ENCODE measurements around the gene SEC14L2. TPM values are rescaled to one million over a fixed set of nuclear protein-coding genes. Genes with fewer than 3 reads are reported as not detected.

The SEC14L2 gene
- total and polyA plus RNA-seq, 4 donors, result 6.5 to 110 (median 49.6) TPM

DNA sequence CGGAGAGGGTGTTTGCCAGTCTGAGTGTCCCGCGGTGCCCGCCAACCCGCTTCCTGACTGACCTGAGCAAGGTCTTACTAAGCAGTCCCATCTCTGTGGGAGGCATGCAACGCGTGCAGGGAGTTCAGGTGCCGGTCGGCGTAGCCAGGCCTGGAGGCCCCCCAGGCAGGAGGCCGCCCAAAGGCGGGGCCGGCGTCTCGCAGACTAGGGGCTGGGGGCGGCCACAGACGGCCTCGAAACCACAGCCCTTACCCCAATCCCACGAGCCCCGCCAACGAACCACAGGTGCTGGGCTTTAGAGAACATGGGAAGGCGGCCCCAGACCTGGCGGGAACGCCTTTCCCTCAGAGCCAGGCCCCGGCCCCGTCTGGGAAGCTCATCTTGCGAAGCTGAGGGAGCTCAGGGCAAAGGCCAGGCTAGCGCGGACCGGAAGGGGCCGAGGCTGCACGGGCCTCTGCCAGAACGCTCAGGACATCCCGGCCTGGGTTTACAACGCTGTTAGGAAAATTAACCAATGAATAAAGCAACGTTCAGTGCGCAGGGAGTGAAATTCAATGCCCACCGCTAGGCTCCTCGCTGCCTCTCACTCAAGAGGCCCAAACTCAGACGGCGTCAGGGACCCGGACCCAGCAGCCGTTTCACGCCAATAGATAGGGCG lies 26.6 kb downstream of the SEC14L2 start:
- under 1% methylated on average over 45 of the region's 45 CpGs for WGBS
- no peak for DNase-seq (ENCODE audit: low spot score)

DNA sequence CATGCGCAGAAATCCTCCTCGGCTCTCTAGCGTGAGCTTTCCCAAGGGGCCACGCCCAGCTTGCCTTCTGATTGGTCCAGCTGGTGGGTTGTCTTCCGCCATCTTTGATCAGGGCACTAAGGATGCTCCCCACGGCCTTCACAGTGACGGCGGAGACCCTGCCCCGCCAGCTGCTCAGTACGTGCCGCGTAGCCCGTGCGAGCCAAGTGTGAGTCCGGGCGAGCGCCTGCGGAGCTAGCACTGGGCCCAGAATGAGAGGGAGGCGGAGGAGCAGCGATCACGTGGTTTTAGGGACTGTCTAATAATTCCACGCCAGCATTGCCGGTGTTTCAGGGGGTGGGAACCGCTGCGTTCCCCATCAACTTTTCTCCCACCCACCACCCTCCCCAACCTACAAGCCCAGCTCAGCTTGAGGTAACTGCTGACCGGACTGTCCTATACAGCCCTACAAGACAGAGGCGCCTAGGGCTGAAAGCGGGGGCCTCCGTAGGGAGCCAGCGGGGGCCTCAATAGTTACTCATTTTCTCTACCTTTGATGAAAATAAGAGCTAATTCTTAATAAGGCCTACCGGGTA lies 27.2 kb downstream of the SEC14L2 start:
- H3K27ac ChIP-seq (ENCODE audit: low read depth in 1 of 2, low read length in 2 of 2), result peak overlapping the region; percentile 97 to 99
- no peaks in the 10 kb centered on the region for H3K9me3 ChIP-seq (ENCODE audit: control insufficient read depth in 4 of 4, low read length in 3 of 4)
- no peaks in the 10 kb centered on the region for H3K27me3 ChIP-seq (ENCODE audit: control insufficient read depth in 4 of 4, insufficient read depth in 4 of 4, low read length in 3 of 4)
- peak; percentile 97 for DNase-seq (ENCODE audit: low spot score)
- WGBS, result under 1% methylated on average over 31 of the region's 31 CpGs
- peaks cover 0 to 6% (median 2%) of the 10 kb centered on the region in 4 donors for H3K36me3 ChIP-seq (ENCODE audit: control insufficient read depth in 4 of 4, insufficient read depth in 3 of 4, low read depth in 1 of 4, low read length in 3 of 4)
- H3K4me1 ChIP-seq (ENCODE audit: control insufficient read depth in 4 of 4, insufficient read depth in 4 of 4, low read length in 3 of 4), result peaks cover 12 to 69% (median 54%) of the 10 kb centered on the region in 4 donors
- H3K4me3 ChIP-seq (ENCODE audit: low read depth in 1 of 3, low read length in 3 of 3), result peak overlapping the region; percentile 64 to 74 (median 70)
- peak overlapping the region; percentile 80 to 84 for H3K9ac ChIP-seq (ENCODE audit: low read depth in 1 of 2, low read length in 2 of 2)
- peak; percentile 43 to 77 for TF ChIP-seq EGR1 (IDR thresholded peaks at IDR 0.05; ENCODE audit: low read depth in 2 of 2)
- TF ChIP-seq TAF1 (conservative IDR thresholded peaks at IDR 0.05), result peak; percentile 73
- peak in 1 of 2 donors; percentile 68 for TF ChIP-seq GABPA (IDR thresholded peaks at IDR 0.05 in 1 of 2, conservative IDR thresholded peaks at IDR 0.05 in 1 of 2)
- peak in 1 of 2 donors; percentile 48 for TF ChIP-seq HNF4A (conservative IDR thresholded peaks at IDR 0.05)
- TF ChIP-seq FOXA2 (IDR thresholded peaks at IDR 0.05), result no peak
- TF ChIP-seq, protein P1, sequence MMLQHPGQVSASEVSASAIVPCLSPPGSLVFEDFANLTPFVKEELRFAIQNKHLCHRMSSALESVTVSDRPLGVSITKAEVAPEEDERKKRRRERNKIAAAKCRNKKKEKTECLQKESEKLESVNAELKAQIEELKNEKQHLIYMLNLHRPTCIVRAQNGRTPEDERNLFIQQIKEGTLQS (IDR thresholded peaks at IDR 0.05), result no peak
- TF ChIP-seq, protein P2, sequence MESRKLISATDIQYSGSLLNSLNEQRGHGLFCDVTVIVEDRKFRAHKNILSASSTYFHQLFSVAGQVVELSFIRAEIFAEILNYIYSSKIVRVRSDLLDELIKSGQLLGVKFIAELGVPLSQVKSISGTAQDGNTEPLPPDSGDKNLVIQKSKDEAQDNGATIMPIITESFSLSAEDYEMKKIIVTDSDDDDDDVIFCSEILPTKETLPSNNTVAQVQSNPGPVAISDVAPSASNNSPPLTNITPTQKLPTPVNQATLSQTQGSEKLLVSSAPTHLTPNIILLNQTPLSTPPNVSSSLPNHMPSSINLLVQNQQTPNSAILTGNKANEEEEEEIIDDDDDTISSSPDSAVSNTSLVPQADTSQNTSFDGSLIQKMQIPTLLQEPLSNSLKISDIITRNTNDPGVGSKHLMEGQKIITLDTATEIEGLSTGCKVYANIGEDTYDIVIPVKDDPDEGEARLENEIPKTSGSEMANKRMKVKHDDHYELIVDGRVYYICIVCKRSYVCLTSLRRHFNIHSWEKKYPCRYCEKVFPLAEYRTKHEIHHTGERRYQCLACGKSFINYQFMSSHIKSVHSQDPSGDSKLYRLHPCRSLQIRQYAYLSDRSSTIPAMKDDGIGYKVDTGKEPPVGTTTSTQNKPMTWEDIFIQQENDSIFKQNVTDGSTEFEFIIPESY (IDR thresholded peaks at IDR 0.05), result peak; percentile 79
- TF ChIP-seq RXRA (IDR thresholded peaks at IDR 0.05), result peak; percentile 66 to 75
- peak; percentile 88 for TF ChIP-seq NR2F2 (IDR thresholded peaks at IDR 0.05)
- TF ChIP-seq JUND (IDR thresholded peaks at IDR 0.05), result no peak
- peak; percentile 85 for TF ChIP-seq SP1 (IDR thresholded peaks at IDR 0.05)
- peak; percentile 3 for TF ChIP-seq HNF4G (IDR thresholded peaks at IDR 0.05)
- TF ChIP-seq, protein P3, sequence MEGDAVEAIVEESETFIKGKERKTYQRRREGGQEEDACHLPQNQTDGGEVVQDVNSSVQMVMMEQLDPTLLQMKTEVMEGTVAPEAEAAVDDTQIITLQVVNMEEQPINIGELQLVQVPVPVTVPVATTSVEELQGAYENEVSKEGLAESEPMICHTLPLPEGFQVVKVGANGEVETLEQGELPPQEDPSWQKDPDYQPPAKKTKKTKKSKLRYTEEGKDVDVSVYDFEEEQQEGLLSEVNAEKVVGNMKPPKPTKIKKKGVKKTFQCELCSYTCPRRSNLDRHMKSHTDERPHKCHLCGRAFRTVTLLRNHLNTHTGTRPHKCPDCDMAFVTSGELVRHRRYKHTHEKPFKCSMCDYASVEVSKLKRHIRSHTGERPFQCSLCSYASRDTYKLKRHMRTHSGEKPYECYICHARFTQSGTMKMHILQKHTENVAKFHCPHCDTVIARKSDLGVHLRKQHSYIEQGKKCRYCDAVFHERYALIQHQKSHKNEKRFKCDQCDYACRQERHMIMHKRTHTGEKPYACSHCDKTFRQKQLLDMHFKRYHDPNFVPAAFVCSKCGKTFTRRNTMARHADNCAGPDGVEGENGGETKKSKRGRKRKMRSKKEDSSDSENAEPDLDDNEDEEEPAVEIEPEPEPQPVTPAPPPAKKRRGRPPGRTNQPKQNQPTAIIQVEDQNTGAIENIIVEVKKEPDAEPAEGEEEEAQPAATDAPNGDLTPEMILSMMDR (IDR thresholded peaks at IDR 0.05; ENCODE audit: low read depth, low read length, missing input control), result no peak
- TF ChIP-seq, protein P4, sequence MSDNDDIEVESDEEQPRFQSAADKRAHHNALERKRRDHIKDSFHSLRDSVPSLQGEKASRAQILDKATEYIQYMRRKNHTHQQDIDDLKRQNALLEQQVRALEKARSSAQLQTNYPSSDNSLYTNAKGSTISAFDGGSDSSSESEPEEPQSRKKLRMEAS (IDR thresholded peaks at IDR 0.05), result peak; percentile 91

More for the DNA sequence above, 26.6 kb downstream of the SEC14L2 start:
- no peaks in the 10 kb centered on the region for H3K9me3 ChIP-seq (ENCODE audit: control insufficient read depth in 4 of 4, low read length in 3 of 4)
- peaks cover 0 to 9% (median 1%) of the 10 kb centered on the region in 4 donors for H3K36me3 ChIP-seq (ENCODE audit: control insufficient read depth in 4 of 4, insufficient read depth in 3 of 4, low read depth in 1 of 4, low read length in 3 of 4)
- peaks cover 13 to 75% (median 60%) of the 10 kb centered on the region in 4 donors for H3K4me1 ChIP-seq (ENCODE audit: control insufficient read depth in 4 of 4, insufficient read depth in 4 of 4, low read length in 3 of 4)
- H3K27ac ChIP-seq (ENCODE audit: low read depth in 1 of 2, low read length in 2 of 2), result peak overlapping the region; percentile 97 to 99
- TF ChIP-seq, protein P4 (IDR thresholded peaks at IDR 0.05), result no peak
- TF ChIP-seq HNF4G (IDR thresholded peaks at IDR 0.05) (peak; percentile 40), HNF4A (conservative IDR thresholded peaks at IDR 0.05) (peak in 1 of 2 donors; percentile 68), YY1 (IDR thresholded peaks at IDR 0.05) (no peak), RAD21 (IDR thresholded peaks at IDR 0.05) (no peak)
- TF ChIP-seq, protein P3 (IDR thresholded peaks at IDR 0.05; ENCODE audit: low read depth, low read length, missing input control), result peak; percentile 22
- TF ChIP-seq, protein P2 (IDR thresholded peaks at IDR 0.05), result no peak
- peak overlapping the region; percentile 80 to 84 for H3K9ac ChIP-seq (ENCODE audit: low read depth in 1 of 2, low read length in 2 of 2)
- peak overlapping the region; percentile 49 to 74 (median 70) for H3K4me3 ChIP-seq (ENCODE audit: low read depth in 1 of 3, low read length in 3 of 3)
- no peaks in the 10 kb centered on the region for H3K27me3 ChIP-seq (ENCODE audit: control insufficient read depth in 4 of 4, insufficient read depth in 4 of 4, low read length in 3 of 4)
